OCI-LY3 (cell line): Measurements from ENCODE around the gene SLC24A1.

ENCODE experiments used
- EZH2phosphoT487 ChIP-seq: fragments of 200-600 bp; shearing (Covaris generic); IDR thresholded peaks from 2 replicates; pipeline ENCODE4 v1.6.1; 2018; ENCODE audit warnings: antibody characterized with exemption, mixed run types, low read depth
- TF ChIP-seq, protein P1 (sequence below): fragments of 200-600, 300-600 bp; sonication (generic); IDR thresholded peaks from 2 replicates; pipeline ENCODE4 v1.5.1; 2014; ENCODE audit warnings: antibody characterized with exemption, low read length, low read depth

DNA sequence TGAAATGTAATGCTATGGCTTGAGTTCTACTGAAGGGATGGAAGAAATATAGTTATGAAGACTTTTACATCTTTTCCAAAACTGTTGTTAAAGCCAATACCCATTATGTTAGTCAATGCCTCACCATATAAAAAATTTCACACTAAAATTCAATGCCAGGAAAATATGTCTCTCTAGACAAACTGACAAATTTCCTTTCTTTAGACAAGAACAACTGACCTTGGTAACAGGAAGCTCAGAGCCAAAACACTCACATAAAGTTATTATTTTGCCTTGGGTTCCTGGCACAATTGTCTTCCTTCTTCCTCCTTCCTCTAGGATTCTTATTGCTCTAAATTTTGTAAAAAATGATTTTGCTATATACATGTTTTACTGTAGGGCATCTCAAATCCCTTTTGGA lies 37.5 kb upstream of the SLC24A1 start:
- TF ChIP-seq, protein P1, sequence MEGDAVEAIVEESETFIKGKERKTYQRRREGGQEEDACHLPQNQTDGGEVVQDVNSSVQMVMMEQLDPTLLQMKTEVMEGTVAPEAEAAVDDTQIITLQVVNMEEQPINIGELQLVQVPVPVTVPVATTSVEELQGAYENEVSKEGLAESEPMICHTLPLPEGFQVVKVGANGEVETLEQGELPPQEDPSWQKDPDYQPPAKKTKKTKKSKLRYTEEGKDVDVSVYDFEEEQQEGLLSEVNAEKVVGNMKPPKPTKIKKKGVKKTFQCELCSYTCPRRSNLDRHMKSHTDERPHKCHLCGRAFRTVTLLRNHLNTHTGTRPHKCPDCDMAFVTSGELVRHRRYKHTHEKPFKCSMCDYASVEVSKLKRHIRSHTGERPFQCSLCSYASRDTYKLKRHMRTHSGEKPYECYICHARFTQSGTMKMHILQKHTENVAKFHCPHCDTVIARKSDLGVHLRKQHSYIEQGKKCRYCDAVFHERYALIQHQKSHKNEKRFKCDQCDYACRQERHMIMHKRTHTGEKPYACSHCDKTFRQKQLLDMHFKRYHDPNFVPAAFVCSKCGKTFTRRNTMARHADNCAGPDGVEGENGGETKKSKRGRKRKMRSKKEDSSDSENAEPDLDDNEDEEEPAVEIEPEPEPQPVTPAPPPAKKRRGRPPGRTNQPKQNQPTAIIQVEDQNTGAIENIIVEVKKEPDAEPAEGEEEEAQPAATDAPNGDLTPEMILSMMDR: no peak
- TF ChIP-seq EZH2phosphoT487: no peak
